ENCODE measurements around the gene PTPRN2. TPM values are rescaled to one million over a fixed set of nuclear protein-coding genes. Genes with fewer than 3 reads are reported as not detected.
"Not testable (repeated sequence)": the region's sequence is repeated elsewhere in the genome, so short reads cannot be mapped to it uniquely, and the experiment has no call there.

Gene PTPRN2
- polyA plus RNA-seq (2011; rRNA removed) (0.20 and 0.31 TPM in 2 replicates), polyA minus RNA-seq (2011; rRNA and poly(A)+ RNA removed) (0.05 and 0.24 TPM in 2 replicates)

GRCh38 chr7:158587162-158588084, at the start of gene PTPRN2:
Gene PTPRN2 (minus strand): TSS chr7:158587823.
- ChIA-PET CTCF (no interaction called here), POLR2A (no interaction called here)
- Histone ChIP-seq H3K4me3 (ENCODE audit: low read depth, low read length) (peak within 1 kb of the TSS; percentile 46), H3K27me3 (ENCODE audit: control insufficient read depth, insufficient read depth, low read length) (peaks cover 10% of the 10 kb centered on the region), H3K36me3 (ENCODE audit: control insufficient read depth, insufficient read depth, low read length) (no peaks in the 10 kb centered on the region)
- DNase-seq (ENCODE audit: low read depth) = no peak
- TF ChIP-seq, protein P1, sequence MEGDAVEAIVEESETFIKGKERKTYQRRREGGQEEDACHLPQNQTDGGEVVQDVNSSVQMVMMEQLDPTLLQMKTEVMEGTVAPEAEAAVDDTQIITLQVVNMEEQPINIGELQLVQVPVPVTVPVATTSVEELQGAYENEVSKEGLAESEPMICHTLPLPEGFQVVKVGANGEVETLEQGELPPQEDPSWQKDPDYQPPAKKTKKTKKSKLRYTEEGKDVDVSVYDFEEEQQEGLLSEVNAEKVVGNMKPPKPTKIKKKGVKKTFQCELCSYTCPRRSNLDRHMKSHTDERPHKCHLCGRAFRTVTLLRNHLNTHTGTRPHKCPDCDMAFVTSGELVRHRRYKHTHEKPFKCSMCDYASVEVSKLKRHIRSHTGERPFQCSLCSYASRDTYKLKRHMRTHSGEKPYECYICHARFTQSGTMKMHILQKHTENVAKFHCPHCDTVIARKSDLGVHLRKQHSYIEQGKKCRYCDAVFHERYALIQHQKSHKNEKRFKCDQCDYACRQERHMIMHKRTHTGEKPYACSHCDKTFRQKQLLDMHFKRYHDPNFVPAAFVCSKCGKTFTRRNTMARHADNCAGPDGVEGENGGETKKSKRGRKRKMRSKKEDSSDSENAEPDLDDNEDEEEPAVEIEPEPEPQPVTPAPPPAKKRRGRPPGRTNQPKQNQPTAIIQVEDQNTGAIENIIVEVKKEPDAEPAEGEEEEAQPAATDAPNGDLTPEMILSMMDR (IDR thresholded peaks at IDR 0.05; ENCODE audit: insufficient read depth, low read depth, low read length) = no peak

DNA sequence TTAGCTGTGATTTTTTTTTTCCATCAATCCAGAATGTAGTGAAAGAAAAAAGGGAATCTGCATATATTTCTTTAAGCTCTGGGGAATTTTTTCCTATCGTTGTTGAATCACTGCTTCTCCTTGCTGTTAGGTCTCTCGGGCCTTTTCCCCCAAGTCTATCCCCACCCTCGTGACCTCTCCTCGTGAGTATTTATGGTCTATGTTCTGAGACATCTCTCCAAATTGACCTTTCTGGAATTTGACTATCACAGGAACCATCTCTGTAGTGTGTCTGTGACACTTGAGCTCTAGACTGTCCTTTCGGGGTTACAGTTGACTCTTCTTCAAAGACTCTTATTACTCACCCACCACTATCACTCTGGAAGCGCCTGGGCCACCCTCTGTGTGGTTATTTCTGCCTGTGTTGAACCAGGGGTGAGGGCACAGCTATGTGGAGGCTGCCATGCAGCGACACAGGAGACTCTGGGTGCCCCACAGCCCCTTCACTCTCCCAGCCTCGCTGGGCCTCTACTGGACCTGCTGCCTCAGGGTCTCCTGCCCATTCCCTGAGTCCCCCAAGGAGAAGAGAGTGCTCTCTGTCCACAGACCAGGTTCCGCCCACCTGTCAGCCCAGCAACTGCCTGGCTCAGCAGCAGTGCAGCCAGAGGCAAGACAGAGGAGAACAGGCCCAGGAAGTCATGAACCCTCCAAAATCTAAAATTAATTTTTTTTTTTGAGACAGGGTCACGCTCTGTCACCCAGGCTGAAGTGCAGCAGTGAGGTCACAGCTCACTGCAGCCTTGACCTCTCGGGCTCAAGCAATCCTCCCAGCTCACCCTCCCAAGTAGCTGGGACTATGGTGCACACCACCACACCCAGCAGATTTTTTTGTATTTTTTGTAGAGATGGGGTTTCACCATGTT, 45.7 kb upstream of the PTPRN2 start:
- CTCF ChIA-PET = no interaction called here
- POLR2A ChIA-PET = no interaction called here

DNA sequence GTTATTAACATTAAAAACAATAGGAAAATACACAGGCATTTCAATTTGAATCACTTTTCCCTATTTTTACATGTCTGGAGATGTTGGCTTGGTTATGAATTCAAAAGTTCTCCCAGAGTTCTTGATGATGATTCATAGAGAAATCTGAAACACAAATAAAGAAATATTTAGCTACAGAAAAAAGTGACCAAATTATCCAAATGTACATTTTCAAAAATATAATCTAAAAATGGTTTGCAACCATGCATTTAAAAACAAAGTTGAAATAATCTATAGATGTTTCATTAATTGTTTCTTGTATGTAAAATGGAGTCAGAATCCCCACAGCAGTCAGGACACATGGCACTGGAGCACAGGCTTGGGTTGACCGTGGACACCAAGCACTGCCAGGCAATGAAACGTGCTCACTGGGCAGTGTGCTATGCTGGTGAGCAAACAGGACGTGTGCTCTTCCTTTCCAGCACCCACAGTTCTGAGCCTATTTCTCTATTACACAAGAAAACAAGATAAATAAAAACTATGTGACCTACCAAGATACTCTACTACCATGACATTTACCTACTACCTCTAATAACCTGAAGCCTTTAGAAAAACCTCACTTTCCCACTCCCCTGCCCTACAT, 44.1 kb upstream of the PTPRN2 start:
- Histone ChIP-seq H3K36me3 (ENCODE audit: control insufficient read depth, insufficient read depth, low read length) (no peaks in the 10 kb centered on the region), H3K27me3 (ENCODE audit: control insufficient read depth, insufficient read depth, low read length) (no peaks in the 10 kb centered on the region), H3K4me3 (ENCODE audit: low read depth, low read length) (no peak overlapping the region)
- DNase-seq (ENCODE audit: low read depth) = no peak
- TF ChIP-seq, protein P1 (IDR thresholded peaks at IDR 0.05; ENCODE audit: insufficient read depth, low read depth, low read length) = no peak
- ChIA-PET CTCF (interaction anchor here (0.6 kb wide), 1 partner anchor 19 kb away, joined by 3 read pairs; no protein-coding TSS in a partner anchor), POLR2A (no interaction called here)

More for the DNA sequence above, 45.7 kb upstream of the PTPRN2 start:
- DNase-seq (ENCODE audit: low read depth) = no peak
- no peaks in the 10 kb centered on the region; the same call in 1 of the 2 replicates for H3K36me3 ChIP-seq (ENCODE audit: control insufficient read depth, insufficient read depth, low read length)
- no peak overlapping the region for H3K4me3 ChIP-seq (ENCODE audit: low read depth, low read length)
- no peaks in the 10 kb centered on the region for H3K27me3 ChIP-seq (ENCODE audit: control insufficient read depth, insufficient read depth, low read length)
- TF ChIP-seq, protein P1 (IDR thresholded peaks at IDR 0.05; ENCODE audit: insufficient read depth, low read depth, low read length) = no peak

DNA sequence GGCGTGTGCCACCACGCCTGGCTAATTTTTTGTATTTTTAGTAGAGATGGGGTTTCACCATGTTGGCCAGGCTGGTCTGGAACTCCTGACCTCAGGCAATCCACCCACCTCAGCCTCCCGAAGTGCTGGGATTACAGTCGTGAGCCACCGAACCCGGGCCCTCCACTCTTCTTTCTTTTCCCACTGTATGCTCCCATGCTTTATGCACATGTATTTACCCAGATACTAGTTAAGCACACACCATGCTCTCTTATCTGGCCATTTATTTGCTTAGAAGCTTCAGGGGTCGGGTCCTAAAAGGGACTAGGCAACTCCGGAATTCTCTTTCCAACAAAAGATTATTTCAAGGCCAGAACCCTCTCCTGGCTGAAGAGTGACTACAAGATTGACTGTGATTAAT, 38.7 kb upstream of the PTPRN2 start:
- H3K4me3 ChIP-seq (ENCODE audit: low read depth, low read length); POLR2A ChIA-PET; DNase-seq (ENCODE audit: low read depth); H3K27me3 ChIP-seq (ENCODE audit: control insufficient read depth, insufficient read depth, low read length); H3K36me3 ChIP-seq (ENCODE audit: control insufficient read depth, insufficient read depth, low read length): not testable (repeated sequence)
- CTCF ChIA-PET = interaction anchor here (1.2 to 1.4 kb wide), 2 partner anchors 11 to 14 kb away, joined by 3 to 4 read pairs; no protein-coding TSS in a partner anchor

GRCh38 chr7:158623241-158623640, 35.6 kb upstream of the PTPRN2 start:
- H3K27me3 ChIP-seq (ENCODE audit: control insufficient read depth, insufficient read depth, low read length) = no peaks in the 10 kb centered on the region
- TF ChIP-seq, protein P1 (IDR thresholded peaks at IDR 0.05; ENCODE audit: insufficient read depth, low read depth, low read length) = no peak
- ChIA-PET CTCF (no interaction called here), POLR2A (no interaction called here)
- no peaks in the 10 kb centered on the region for H3K36me3 ChIP-seq (ENCODE audit: control insufficient read depth, insufficient read depth, low read length)
- no peak overlapping the region for H3K4me3 ChIP-seq (ENCODE audit: low read depth, low read length)
- no peak for DNase-seq (ENCODE audit: low read depth)

Measured in BJ (cell line).